CD4-positive, alpha-beta T cell (primary cell): ENCODE results near the gene ACOT12. TPM values are rescaled to one million over a fixed set of nuclear protein-coding genes. Genes with fewer than 3 reads are reported as not detected.

Source experiments
- ATAC-seq: fragments of 200-7000 bp; cut with Tn5 transposase; one replicate; pipeline ENCODE4 v1.10.0; 2022; ENCODE audit warnings: mild to moderate bottlenecking; ENCODE audit not compliant: poor library complexity
- CTCF ChIA-PET: fragments of 350-600 bp; sonication (Branson Sonifier 250); formaldehyde crosslinking; loops from one replicate; lab custom pipeline; 2021; ENCODE audit warnings: antibody characterized with exemption, inconsistent platforms; lab: Charles Lee
- POLR2A ChIA-PET: fragments of 350-600 bp; sonication (Branson Sonifier 250); formaldehyde crosslinking; loops from one replicate; lab custom pipeline; 2021; ENCODE audit warnings: antibody characterized with exemption, inconsistent platforms; lab: Charles Lee
- DNase-seq, 14 experiments: peaks; one replicate each; pipeline ENCODE4 v3.0.0-alpha.2; 2013 to 2020; ENCODE audit warnings: mixed read lengths in 2 of 14
- H3K27ac ChIP-seq, 2 donors: one replicate each; pipeline versions ENCODE4 v1.5.1 to v1.7.0; 2013; ENCODE audit warnings: low read length in 2 of 2, low read depth in 1 of 2, mild to moderate bottlenecking in 1 of 2
- H3K27me3 ChIP-seq, 2 experiments: 1 replicate in 1 of 2; 2 replicates in 1 of 2; pipeline versions ENCODE4 v1.6.1 to v1.7.0; 2013; ENCODE audit warnings: low read length in 2 of 2, control low read depth in 1 of 2, mild to moderate bottlenecking in 1 of 2, moderate library complexity in 1 of 2; ENCODE audit not compliant: insufficient read depth in 2 of 2, control insufficient read depth in 1 of 2
- H3K36me3 ChIP-seq: one replicate; pipeline ENCODE4 v1.6.1; 2013; ENCODE audit warnings: low read length, control low read depth; ENCODE audit not compliant: insufficient read depth
- H3K4me1 ChIP-seq: one replicate; pipeline ENCODE4 v1.6.1; 2013; ENCODE audit warnings: low read length, control low read depth; ENCODE audit not compliant: insufficient read depth
- H3K4me3 ChIP-seq: one replicate; pipeline ENCODE4 v1.5.1; 2013; ENCODE audit warnings: mild to moderate bottlenecking, low read length, moderate library complexity
- H3K9me3 ChIP-seq, 2 experiments: 1 replicate in 1 of 2; 2 replicates in 1 of 2; pipeline versions ENCODE4 v1.6.1 to v1.7.0; 2013; ENCODE audit warnings: low read length in 2 of 2, mild to moderate bottlenecking in 2 of 2, control low read depth in 1 of 2, moderate library complexity in 1 of 2; ENCODE audit not compliant: control insufficient read depth in 1 of 2, insufficient read depth in 1 of 2
- H3K27ac Mint-ChIP-seq: one replicate; pipeline ENCODE4 v1.8.0; 2020; ENCODE audit warnings: mixed read lengths
- H3K27me3 Mint-ChIP-seq: one replicate; pipeline ENCODE4 v1.8.0; 2021; ENCODE audit warnings: mixed read lengths
- H3K36me3 Mint-ChIP-seq: one replicate; pipeline ENCODE4 v1.8.0; 2021; ENCODE audit warnings: low read depth, mixed read lengths
- H3K4me1 Mint-ChIP-seq: one replicate; pipeline ENCODE4 v1.8.0; 2021; ENCODE audit warnings: low read depth, mixed read lengths
- H3K4me3 Mint-ChIP-seq: one replicate; pipeline ENCODE4 v1.8.0; 2020; ENCODE audit warnings: mild to moderate bottlenecking, mixed read lengths
- H3K9me3 Mint-ChIP-seq: one replicate; pipeline ENCODE4 v1.8.0; 2020; ENCODE audit warnings: mixed read lengths
- CTCF ChIP-seq: fragments of 200-600 bp; IDR thresholded peaks from one replicate; pipeline ENCODE4 v1.8.0; 2022; ENCODE audit warnings: antibody characterized with exemption, mild to moderate bottlenecking
- intact Hi-C, 2 experiments: fragments of 100-400 bp; cut with DNase I in 1 of 2; cut with micrococcal nuclease in 1 of 2; formaldehyde crosslinking; loops; one replicate each; pipeline versions ENCODE4 v1.15.1 to v1.9.0; 2023 to 2025; cut with DNase I, micrococcal nuclease
- total RNA-seq, 174 experiments: library from RNA in 2 of 174; stranded (reverse) in 2 of 174; gene quantifications; one replicate each; pipeline ENCODE4 v1.2.3 and lab custom pipeline; 2021 to 2026

The ACOT12 gene
- total RNA-seq, 2 experiments from 2014 or later: 0.39 to 0.44 TPM

DNA sequence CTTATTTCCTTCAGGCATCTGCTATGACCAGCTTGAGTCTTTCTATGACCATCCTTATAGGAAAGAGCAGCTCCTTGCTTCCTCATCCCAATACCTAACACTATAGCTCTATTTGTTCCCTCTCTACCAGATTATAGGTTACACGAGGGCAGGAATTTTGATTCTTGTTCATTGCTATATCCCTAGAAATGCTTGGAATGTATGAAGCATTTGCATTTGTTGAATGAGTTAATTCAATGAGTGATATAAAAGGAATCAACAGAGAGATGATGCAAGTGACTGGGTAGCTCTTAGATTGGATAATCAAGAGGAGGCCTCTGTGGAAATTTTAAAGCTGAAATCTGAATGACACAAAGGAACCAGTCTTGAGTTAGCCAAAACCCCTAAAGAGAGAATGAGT lies 78.6 kb downstream of the ACOT12 start:
- Mint-ChIP-seq H3K4me1 (no peaks in the 10 kb centered on the region), H3K27me3 (no peaks in the 10 kb centered on the region), H3K9me3 (no peaks in the 10 kb centered on the region), H3K4me3 (no peak overlapping the region), H3K36me3 (peaks cover 45% of the 10 kb centered on the region), H3K27ac (no peak overlapping the region)
- Histone ChIP-seq H3K4me3 (no peak overlapping the region), H3K9me3 (no peaks in the 10 kb centered on the region), H3K27me3 (no peaks in the 10 kb centered on the region), H3K27ac (no peak overlapping the region), H3K36me3 (peaks cover 26% of the 10 kb centered on the region), H3K4me1 (no peaks in the 10 kb centered on the region)
- no peak for TF ChIP-seq CTCF
- intact Hi-C loops: no loop called here
- no peak for ATAC-seq
- ChIA-PET CTCF (no interaction called here), POLR2A (interaction anchor here (1.0 kb wide), 1 partner anchor 13 kb away, joined by 4 read pairs; no protein-coding TSS in a partner anchor)
- no peak for DNase-seq

- no peak for TF ChIP-seq CTCF
- ChIA-PET POLR2A (interaction anchor here (1.0 kb wide), 1 partner anchor 12 kb away, joined by 4 read pairs; no protein-coding TSS in a partner anchor), CTCF (interaction anchor here (1.4 kb wide), 1 partner anchor 15 kb away, joined by 4 read pairs; no protein-coding TSS in a partner anchor)
- Histone ChIP-seq H3K4me3 (no peak overlapping the region), H3K9me3 (no peaks in the 10 kb centered on the region), H3K36me3 (peaks cover 30% of the 10 kb centered on the region), H3K4me1 (no peaks in the 10 kb centered on the region), H3K27me3 (no peaks in the 10 kb centered on the region), H3K27ac (no peak overlapping the region)
- Mint-ChIP-seq H3K27me3 (no peaks in the 10 kb centered on the region), H3K4me3 (no peak overlapping the region), H3K9me3 (no peaks in the 10 kb centered on the region), H3K27ac (no peak overlapping the region), H3K36me3 (peaks cover 53% of the 10 kb centered on the region), H3K4me1 (no peaks in the 10 kb centered on the region)
- intact Hi-C loops: no loop called here
- DNase-seq: no peak
- ATAC-seq: no peak
Measured at GRCh38 chr5:81314581-81314980, 79.4 kb downstream of the ACOT12 start.

DNA sequence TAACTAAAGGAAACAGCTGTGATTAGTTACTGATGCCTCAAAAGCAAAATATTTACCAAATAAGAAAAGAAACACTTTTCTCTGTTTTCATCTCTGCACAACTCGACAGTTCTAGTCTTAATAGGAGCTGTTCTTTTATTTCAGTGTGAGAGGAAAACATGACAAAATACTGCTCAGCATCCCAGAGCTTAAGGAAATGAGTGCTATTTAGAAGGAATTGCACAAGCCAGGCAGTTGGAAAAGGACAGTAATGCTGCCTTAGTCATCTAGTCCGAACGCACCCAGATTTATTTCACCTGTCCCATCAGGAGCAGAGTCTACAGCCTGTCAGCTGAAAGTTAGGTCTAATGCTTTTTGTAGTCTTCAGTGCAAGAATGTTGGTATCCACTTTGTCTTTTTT lies 80.2 kb downstream of the ACOT12 start:
- H3K27me3 ChIP-seq: no peaks in the 10 kb centered on the region
- intact Hi-C loops: no loop called here
- no peak overlapping the region for H3K4me3 ChIP-seq
- H3K36me3 ChIP-seq: peaks cover 39% of the 10 kb centered on the region
- no peak for TF ChIP-seq CTCF
- DNase-seq (no peak), ATAC-seq (no peak)
- peaks cover 62% of the 10 kb centered on the region for H3K36me3 Mint-ChIP-seq
- ChIA-PET POLR2A (interaction anchor here (1.3 kb wide), 1 partner anchor 12 kb away, joined by 4 read pairs; no protein-coding TSS in a partner anchor), CTCF (interaction anchor here (1.4 kb wide), 1 partner anchor 14 kb away, joined by 4 read pairs; no protein-coding TSS in a partner anchor)
- no peaks in the 10 kb centered on the region for H3K9me3 Mint-ChIP-seq
- H3K27me3 Mint-ChIP-seq: no peaks in the 10 kb centered on the region
- no peak overlapping the region for H3K27ac ChIP-seq
- H3K27ac Mint-ChIP-seq: no peak overlapping the region
- no peak overlapping the region for H3K4me3 Mint-ChIP-seq
- H3K4me1 ChIP-seq: no peaks in the 10 kb centered on the region
- no peaks in the 10 kb centered on the region for H3K9me3 ChIP-seq
- H3K4me1 Mint-ChIP-seq: no peaks in the 10 kb centered on the region
